ENCODE results near the gene PDIK1L.

Gene PDIK1L

DNA sequence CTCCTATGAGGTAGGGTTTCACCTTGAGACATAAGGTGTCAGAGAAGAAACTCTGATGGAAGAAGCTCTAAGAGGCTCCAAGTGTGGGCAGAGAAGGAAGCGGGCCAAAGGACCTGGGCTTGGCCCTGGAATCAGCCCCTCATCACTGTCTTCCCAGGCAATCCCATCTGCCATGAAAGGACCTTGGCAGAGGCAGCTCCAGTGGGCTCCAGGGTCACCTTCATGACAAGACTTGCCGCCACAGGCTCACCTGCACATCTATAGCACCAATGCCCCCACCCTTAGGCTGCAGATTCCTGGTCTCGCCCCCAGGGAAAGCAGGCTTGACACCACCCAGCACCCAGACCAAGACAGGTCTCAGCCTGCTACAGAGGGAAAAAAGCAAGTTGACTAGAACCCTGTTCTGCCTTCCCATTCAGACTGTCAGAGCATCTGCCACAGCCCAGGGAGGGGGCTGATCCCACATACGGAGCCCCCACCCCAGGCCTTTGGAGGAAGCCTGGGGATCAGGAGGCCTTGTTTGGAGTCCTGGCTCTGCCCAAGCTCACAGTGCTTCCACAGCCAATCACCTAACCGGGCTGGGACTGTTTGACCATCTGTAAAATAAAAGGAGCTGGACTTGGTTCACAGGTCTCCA, 46.8 kb downstream of the PDIK1L start:
- H3K27ac ChIP-seq, result no peak overlapping the region
- TF ChIP-seq, protein P1, sequence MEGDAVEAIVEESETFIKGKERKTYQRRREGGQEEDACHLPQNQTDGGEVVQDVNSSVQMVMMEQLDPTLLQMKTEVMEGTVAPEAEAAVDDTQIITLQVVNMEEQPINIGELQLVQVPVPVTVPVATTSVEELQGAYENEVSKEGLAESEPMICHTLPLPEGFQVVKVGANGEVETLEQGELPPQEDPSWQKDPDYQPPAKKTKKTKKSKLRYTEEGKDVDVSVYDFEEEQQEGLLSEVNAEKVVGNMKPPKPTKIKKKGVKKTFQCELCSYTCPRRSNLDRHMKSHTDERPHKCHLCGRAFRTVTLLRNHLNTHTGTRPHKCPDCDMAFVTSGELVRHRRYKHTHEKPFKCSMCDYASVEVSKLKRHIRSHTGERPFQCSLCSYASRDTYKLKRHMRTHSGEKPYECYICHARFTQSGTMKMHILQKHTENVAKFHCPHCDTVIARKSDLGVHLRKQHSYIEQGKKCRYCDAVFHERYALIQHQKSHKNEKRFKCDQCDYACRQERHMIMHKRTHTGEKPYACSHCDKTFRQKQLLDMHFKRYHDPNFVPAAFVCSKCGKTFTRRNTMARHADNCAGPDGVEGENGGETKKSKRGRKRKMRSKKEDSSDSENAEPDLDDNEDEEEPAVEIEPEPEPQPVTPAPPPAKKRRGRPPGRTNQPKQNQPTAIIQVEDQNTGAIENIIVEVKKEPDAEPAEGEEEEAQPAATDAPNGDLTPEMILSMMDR (conservative IDR thresholded peaks at IDR 0.05; ENCODE audit: low read depth), result no peak
- DNase-seq (ENCODE audit: low spot score), result no peak
- CTCF ChIA-PET, result interaction anchor here (1.3 kb wide), 1 partner anchor 13 kb away, joined by 6 read pairs; no protein-coding TSS in a partner anchor
- POLR2A ChIA-PET (ENCODE audit: low non-redundant PET), result no interaction called here

DNA sequence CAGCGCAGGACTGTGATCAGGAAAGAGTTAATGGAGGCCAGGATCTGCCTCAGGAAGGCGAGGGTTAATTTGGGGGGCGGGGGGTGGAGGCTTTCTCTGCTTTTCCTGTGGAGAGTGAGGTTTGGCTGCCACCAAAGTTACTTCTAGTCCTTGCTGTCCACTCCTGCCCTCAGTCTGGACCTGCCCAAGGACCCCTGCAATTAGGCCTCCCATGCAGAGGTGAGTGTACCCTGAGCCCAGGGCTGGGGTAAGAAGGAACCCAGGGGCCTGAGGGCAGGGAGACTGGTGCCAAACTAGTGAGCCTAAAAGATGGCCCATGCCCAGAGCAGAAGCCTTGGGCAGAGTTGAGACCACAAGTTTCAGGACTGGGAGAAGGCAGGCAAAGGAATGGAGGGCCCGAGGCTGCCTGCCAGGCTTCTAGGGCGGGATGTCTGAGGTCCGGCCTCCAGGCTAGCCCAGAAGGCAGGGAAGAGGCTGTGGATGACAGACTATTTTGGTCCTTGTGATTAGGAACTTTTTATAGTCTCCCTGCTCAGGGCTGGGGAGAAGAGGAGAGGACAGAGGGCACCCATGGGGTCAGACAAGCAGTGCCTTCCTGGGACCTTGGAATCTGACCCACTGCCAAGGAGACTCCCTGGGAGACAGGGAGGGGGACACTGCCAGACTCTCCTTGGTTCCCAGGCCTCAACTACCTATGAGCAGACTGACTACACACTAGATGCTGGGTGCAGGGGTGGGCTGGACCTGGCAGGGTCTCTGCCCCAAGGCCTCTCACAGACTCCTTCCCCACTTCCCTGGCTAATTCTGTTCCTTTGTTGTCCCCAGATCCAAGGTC, 47.5 kb downstream of the PDIK1L start, which contains the start of gene FAM110D:
Gene FAM110D (plus strand): TSS at position 172 of the 835 bp plus-strand sequence. CDS start 2,213 bp downstream, outside the sequence.
- POLR2A ChIA-PET (ENCODE audit: low non-redundant PET), result no interaction called here
- H3K27ac ChIP-seq, result peak within 1 kb of the TSS; percentile 17
- TF ChIP-seq, protein P1 (conservative IDR thresholded peaks at IDR 0.05; ENCODE audit: low read depth), result no peak
- CTCF ChIA-PET, result no interaction called here
- DNase-seq (ENCODE audit: low spot score), result no peak

DNA sequence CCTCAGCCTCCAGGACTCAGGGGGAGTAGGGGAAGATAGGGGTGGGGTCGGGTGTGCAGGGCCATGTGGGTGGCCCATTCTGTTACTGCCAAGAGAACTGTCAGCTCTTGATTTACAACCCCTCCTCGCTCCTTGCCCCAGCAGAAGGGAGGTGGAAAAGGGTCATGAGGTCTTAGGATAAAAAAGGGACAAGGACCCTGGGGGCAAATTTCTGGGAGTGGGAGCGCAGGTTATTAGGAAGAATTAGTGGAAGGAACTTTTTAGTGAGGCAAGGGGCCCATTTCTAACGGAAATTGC, 48.1 kb downstream of the PDIK1L start:
- TF ChIP-seq, protein P1 (conservative IDR thresholded peaks at IDR 0.05; ENCODE audit: low read depth), result no peak
- ChIA-PET POLR2A (ENCODE audit: low non-redundant PET) (no interaction called here), CTCF (no interaction called here)
- no peak for DNase-seq (ENCODE audit: low spot score)
- H3K27ac ChIP-seq, result no peak overlapping the region

DNA sequence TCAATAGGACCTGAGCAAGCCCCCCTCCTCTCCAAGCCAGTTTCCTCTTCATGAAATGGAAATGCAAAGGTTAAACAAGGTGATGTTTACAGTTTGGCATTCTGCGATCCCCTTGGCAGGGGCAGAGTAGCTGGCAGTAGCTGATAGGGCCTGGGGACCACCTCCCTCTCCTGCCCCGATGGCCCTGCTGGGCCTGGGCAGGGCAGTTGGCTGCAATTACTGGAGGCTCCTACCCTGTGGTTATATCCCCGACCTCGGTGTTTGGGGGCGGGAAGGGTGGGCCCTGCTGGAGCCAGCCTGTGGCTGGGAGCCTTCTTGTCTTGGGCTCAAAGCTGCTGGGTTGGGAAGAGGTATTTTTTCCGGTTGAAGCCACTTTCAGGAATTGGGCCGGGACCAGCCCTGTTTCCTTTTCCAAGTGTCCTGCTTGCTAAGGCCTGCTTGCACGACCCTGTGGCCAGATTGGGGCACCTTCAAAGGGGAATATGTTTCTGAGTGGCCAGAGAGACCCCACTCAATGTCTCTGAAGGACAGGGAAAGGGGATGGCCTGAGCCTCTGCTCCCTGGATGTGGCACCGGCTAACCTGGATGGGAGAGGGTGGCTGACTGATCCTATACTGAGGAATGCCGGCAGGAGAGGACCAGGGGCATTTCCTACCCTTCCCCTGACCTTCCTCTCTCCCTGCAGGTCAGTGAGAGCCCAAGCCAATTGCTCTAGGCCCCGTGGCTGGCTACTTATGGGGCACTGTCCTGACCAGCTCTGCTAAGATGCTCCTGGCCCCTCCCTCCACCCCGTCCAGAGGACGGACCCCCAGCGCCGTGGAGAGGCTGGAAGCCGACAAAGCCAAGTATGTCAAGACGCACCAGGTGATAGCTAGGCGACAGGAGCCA, 49.1 kb downstream of the PDIK1L start:
- ChIA-PET CTCF (interaction anchor here (0.6 to 2.2 kb wide), 2 partner anchors 9 to 213 kb away, joined by 4 to 6 read pairs; partner anchors contain the start of gene ZNF593), POLR2A (ENCODE audit: low non-redundant PET) (no interaction called here)
- TF ChIP-seq, protein P1 (conservative IDR thresholded peaks at IDR 0.05; ENCODE audit: low read depth), result no peak
- H3K27ac ChIP-seq, result no peak overlapping the region
- no peak for DNase-seq (ENCODE audit: low spot score)

DNA sequence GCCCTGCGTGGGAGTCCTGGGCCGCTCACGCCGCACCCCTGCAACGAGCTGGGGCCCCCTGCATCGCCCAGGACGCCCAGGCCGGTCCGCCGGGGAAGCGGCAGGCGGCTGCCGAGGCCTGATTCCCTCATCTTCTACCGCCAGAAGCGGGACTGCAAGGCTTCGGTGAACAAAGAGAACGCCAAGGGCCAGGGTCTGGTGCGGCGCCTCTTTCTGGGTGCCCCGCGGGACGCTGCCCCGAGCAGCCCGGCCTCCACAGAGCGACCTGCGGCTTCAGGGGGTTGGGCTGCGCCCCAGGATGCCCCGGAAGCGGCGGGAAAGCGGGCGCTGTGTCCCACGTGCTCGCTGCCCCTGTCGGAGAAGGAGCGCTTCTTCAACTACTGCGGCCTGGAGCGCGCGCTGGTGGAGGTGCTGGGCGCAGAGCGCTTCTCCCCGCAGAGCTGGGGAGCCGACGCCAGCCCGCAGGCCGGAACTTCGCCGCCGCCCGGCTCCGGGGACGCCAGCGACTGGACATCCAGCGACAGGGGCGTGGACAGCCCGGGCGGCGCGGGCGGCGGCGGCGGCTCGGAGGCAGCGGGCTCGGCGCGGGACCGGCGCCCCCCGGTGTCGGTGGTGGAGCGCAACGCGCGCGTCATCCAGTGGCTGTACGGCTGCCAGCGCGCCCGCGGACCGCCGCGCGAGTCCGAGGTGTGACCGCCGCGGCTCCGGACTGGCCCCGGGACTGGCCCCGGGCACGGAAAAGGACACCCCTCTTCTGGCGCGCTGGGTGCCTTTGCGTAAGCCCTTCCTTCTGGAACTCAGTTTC, 50.0 kb downstream of the PDIK1L start:
- H3K27ac ChIP-seq, result peak overlapping the region; percentile 24; the same call in 1 of the 2 replicates
- CTCF ChIA-PET, result interaction anchor here (0.6 to 2.2 kb wide), 2 partner anchors 8 to 212 kb away, joined by 4 to 6 read pairs; partner anchors contain the start of gene ZNF593
- POLR2A ChIA-PET (ENCODE audit: low non-redundant PET), result no interaction called here
- peak; percentile 27 for DNase-seq (ENCODE audit: low spot score)
- TF ChIP-seq, protein P1 (conservative IDR thresholded peaks at IDR 0.05; ENCODE audit: low read depth), result peak; percentile 42

All from RWPE1 (cell line).